PC-3 (cell line): ENCODE measurements around the gene GAREM2.

Experiments
- EZH2phosphoT487 ChIP-seq: fragments of 300-600 bp; sonication (generic); IDR thresholded peaks from 2 replicates; pipeline ENCODE4 v1.6.1; 2018; ENCODE audit warnings: mild to moderate bottlenecking, antibody characterized with exemption, low read length, borderline replicate concordance
- TF ChIP-seq, protein P1 (sequence below): fragments of 300-600 bp; sonication (generic); conservative IDR thresholded peaks from 2 replicates; pipeline ENCODE4 v1.5.1; 2017; ENCODE audit warnings: antibody characterized with exemption, low read depth, mild to moderate bottlenecking, low read length

DNA sequence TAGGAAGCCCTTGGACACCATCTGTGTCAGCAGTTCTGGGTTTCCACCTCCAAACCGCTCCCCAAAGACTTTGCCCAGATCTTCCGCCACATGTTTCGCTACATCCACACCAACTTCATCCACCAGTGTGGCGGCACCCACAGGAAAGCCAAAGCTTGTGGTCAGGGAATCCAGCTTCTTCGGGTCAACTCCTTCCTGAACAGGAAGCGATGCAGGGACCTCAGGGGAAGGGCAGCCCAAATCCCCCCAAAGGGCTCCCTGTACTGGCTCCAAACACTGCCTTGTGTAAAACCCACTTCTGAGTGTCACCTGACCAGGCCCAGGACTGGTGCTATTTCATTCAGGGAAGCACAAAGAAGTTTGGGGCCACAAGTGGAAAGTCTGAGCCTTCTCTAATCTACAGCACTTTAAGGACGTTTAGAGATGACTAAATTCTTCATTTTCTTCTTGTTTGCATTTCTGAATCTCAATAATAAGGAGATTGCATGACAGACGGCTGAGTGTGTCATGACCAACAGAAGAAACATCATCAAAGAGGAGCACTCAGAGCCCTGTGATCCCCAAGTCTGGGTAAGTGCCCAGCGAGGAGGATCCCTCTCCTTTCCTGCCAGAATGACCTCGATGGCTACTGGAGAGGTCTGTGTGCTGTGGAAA is 20.8 kb downstream of the GAREM2 start:
- TF ChIP-seq, protein P1, sequence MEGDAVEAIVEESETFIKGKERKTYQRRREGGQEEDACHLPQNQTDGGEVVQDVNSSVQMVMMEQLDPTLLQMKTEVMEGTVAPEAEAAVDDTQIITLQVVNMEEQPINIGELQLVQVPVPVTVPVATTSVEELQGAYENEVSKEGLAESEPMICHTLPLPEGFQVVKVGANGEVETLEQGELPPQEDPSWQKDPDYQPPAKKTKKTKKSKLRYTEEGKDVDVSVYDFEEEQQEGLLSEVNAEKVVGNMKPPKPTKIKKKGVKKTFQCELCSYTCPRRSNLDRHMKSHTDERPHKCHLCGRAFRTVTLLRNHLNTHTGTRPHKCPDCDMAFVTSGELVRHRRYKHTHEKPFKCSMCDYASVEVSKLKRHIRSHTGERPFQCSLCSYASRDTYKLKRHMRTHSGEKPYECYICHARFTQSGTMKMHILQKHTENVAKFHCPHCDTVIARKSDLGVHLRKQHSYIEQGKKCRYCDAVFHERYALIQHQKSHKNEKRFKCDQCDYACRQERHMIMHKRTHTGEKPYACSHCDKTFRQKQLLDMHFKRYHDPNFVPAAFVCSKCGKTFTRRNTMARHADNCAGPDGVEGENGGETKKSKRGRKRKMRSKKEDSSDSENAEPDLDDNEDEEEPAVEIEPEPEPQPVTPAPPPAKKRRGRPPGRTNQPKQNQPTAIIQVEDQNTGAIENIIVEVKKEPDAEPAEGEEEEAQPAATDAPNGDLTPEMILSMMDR: no peak
- no peak for TF ChIP-seq EZH2phosphoT487
